Gastrocnemius medialis (tissue), 4 donors: ENCODE measurements around the gene TRH.

ENCODE experiments used
- CTCF ChIP-seq, 5 experiments: fragments of 450-650 bp in 3 of 5; fragments of 200-600 bp in 2 of 5; sonication (generic) in 2 of 5; IDR thresholded peaks in 4 of 5; conservative IDR thresholded peaks in 1 of 5; 1 replicate in 4 of 5; 2 replicates in 1 of 5; pipeline ENCODE4 v1.5.1; 2016 to 2019; ENCODE audit warnings: antibody characterized with exemption in 5 of 5, mild to moderate bottlenecking in 3 of 5, moderate library complexity in 3 of 5
- POLR2A ChIP-seq, 2 donors: fragments of 450-650 bp; IDR thresholded peaks; one replicate each; pipeline ENCODE4 v1.6.1; 2017; ENCODE audit warnings: antibody characterized with exemption in 2 of 2, mild to moderate bottlenecking in 2 of 2, moderate library complexity in 2 of 2

- no peak for TF ChIP-seq CTCF (IDR thresholded peaks at IDR 0.05 in 4 of 5, conservative IDR thresholded peaks at IDR 0.05 in 1 of 5)
- TF ChIP-seq POLR2A (IDR thresholded peaks at IDR 0.05), result no peak
These were observed 10.6 kb downstream of the TRH start for GRCh38 chr3:129985113-129985512.
